Measurements from ENCODE around the gene ADAMTSL3.
A peak's percentile ranks its signal among the peaks of the same experiment; 100 is the strongest.

Gene ADAMTSL3

DNA sequence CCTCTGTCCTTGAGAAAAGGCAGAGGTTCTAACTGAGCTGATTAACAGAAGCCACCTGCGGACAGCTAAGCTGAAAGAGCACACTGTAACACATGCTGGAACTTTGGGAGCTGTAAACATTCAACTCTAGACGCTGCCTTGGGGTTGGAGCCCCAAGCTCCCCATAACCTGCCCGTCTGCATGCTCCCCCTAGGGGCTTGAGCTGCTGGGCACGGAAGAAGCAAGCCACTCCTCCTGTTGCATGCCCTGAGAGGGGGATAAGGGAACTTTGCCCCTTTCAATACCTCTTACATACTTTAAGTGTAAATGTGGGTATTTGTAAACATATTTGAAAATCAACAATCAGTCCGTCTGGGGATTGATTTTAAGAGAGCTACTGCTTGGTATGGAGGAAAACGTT lies 188.4 kb downstream of the ADAMTSL3 start:
- DNase-seq: no peak

DNA sequence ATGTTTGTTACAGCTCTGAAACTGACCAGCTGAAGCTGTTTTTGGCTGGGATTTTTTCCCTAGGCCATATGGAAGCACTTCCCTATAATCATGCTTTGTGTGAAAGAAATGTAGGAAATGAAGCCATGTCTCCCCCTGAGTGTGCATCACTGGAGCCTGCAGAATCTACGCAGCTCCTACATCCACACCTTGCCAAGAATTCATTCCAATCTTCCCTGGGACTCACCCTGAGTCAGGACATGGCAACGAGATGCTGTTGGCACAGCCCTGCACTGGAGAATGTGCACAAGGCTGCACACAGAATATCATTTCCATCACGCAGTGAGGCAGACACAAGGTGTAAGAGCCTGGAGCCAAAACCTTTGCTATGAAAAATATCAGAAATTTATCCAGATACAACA lies 189.5 kb downstream of the ADAMTSL3 start:
- DNase-seq: no peak

DNA sequence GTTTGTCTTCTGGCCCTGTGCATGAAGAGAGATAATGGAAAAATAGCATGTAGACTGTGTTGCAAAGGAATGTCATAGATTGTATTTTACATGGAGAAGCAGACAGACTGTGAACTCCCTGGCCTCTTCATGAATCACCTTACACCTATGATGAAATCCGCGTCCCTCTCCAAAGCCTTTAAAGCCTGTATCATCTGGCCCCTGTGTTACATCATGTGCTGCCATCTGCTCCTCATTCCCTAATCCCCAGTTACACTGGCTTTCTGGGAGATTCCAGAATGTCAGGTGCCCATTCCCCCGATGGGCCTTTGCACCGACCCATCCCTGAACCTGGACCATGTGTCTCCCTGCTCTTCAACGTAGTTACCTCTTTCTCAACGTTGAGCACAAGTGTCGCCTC lies 190.8 kb downstream of the ADAMTSL3 start:
- no peak for DNase-seq

DNA sequence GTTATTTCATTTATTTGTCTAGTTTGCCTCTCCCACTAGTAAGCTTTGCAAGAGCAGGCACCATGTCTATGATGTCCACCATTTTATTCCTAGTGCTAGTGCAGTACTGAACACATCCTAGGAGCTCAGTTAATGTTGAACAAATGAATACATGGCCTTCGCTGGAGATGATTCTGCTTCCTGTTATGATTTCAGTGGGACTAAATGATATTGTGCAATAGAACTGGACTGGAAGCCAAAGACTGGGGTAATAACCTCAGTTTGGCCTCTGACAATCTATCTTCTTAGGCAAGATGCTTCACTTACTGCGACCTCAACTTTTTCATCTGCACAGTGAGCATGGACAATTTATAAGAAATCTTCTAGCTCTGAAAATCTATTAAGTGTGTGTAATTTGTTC lies 191.3 kb downstream of the ADAMTSL3 start:
- DNase-seq: no peak

DNA sequence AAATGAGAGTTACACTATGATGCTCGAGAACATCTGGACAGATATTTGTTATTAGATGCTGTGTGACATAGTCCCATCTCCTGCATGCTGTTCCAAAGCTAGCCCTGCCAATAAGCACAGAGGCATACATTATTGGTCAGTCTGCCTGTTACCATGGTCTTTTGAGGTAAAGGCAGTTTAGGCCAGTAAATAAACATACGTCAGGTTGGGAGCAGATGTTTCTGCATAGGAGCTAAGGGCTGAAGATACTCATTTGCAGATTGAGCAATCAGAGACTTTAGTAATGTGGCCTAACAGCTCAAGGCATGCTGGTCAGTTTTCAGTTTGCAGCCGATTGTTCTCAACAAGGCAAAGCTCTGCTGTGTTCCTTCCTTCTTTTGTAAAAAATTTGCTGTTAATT lies 192.9 kb downstream of the ADAMTSL3 start:
- DNase-seq: no peak

DNA sequence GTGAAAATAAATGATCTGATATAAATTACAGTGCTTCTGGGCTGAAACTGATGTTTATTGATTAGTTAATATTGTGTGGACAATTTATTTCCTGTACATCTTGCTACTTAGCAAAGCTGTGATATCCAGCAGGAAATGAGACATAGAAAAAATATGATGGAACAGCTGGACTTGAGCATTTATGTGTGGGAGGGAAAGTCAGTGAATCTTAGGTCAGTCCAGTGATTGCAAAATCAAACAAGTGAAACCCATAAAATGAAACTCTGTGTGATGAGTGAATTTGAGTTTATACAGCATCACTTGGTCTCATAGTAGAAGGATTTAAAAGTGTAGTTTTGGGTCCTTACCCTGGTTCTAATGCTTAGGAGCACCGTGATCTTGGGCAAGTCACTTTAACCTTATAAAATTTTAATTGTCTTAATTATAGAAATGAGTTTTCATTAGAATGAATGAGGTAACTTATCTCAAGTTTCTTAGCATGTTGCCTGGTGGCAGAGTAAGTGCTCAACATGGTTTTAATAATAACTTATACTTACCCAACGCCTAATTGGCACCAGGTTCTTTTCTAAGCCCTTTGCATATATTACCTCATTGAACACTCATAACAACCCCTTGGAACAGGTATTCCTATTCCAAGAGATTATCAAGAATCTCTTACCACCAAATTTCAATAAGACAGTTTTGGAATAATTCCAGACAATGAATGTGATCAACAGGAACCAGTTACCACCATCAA lies 194.6 kb downstream of the ADAMTSL3 start:
- DNase-seq: no peak

DNA sequence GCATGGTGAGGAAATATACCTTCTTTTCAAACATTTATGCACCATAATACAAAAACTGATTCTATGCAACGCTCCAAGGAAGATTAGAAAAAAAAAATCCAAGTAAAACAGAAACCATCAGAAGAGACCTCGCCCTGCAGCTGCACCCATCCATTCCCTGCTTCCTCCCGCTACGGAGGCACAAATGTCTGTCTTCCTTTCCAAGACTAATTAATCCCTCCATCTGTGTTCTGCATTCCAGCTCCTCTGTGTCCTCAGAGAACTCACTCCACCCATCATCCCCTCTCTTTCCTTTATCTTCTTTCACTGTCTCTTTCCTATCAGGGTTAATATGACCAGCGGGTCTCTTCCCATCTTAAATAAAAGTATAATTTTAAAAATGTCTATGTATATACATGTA lies 196.1 kb downstream of the ADAMTSL3 start:
- DNase-seq: no peak

DNA sequence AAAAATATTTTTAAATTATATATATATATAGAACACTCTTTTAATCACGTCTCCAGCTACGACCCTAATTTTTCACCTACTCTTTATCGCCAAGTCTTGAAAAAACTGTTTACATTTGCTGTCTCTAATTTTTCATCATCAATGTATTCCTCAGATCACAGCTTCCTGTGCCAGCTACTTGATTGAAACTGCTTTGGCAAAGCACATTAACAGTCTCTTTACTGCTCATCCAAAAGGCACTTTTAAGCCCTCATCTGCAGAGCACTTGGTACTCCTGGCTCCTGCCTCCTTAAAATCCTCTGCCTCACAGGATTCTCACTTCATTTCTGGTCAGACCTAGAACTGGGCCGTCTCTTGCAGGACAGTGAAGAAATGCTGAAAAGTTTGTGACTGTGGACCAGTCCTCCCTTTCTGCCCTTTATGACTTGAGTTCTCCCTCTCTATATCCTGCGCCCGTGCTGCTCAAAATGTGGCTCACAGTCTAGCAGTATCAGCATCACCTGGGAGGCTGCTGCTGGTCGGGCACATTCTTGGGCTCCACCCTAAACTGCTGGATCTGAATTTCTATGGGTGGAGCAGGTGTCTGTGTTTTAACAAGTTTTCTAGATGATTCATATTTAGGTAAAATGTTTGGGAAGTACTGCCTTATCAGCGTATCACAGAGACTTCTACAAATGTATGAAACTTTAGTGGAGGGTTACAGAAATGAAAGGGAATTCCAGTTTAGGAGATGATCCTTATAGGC lies 196.8 kb downstream of the ADAMTSL3 start:
- no peak for DNase-seq

DNA sequence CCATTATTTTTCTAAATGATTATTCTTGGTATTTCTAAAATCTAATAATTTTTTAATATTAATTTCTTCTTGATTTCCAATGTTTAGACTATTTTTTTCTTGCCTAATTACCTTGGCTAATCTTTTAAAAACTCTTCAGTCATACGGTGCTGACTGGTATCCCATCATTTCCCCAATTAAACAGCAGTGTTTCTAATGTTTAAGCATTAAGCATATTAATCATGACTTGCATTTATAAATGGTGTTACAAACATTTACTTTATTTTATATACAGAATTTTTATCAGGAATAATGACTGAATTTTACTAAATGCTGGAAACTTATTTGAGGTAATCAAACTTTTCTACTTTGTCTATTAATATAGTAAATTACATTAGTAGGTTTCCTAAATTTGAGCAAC lies 199.3 kb downstream of the ADAMTSL3 start:
- DNase-seq: no peak

DNA sequence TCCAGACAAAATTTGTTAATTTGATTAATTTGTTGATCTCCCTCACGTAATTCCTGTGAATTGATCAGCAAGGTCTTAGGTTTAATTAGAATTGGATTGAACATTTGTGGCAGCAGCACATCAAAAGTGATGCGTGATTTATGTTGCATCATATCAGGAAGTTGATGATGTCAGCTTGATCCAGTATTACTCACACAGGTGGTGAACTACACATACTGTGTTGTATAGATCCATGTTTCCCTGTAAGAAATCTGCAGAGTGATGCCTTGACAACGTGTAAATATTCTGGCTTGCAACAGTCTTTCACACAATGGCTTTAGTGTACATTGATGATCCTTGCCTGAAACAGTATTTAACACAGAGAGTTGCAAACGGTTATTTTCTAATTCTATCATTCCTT lies 200.4 kb downstream of the ADAMTSL3 start:
- no peak for DNase-seq

DNA sequence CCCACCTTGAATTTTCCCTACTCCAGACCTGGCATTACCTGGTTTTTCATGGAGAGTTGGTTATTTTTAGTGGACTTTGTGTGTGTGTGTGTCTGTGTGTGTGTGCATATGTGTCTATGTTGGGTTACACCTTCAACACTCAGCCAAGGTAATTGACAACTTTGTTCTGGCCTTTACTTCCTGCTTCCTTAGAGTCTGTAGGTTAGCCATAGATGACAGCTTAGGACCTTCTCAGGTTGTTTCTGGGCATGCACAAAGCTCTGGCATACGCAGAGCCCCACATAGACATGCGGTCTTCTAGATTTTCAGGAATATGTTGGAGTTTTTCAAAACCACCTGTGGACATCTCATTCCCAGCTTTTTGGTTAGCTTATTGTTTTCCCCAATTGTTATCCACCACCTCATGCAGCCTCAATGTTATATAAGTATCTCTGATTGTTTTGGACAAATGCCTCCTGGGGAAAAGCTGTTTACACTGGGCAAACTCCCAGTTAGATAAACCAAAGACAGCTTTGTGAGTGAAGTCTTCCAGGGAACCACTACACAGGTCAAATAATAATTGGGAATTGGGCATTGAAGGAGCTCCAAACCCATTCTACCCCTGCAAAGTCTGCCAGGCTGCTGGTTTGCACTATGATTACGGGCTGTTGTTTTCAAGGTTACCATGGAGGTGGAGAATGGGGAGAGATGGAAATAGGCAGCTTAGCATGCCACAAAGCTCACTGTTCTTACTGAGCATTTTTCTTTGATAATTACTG lies 201.2 kb downstream of the ADAMTSL3 start:
- peak in 1 of 3 experiments; percentile 25 for DNase-seq

DNA sequence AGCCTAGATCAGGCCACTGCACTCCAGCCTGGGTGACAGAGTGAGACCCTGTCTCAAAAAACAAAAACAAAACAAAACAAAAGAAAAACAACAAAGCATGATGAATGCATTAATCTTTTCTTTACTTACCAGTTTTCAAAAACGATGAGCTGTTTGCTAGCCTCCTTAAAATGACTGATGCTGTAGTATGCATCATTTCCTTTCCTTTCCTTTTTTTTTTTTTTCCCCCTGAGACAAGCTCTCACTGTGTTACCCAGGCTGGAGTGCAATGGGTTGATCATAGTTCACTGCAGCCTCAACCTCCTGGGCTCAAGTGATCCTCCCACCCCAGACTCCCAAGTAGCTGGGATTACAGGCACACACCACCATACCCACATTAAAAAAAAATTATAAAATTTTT lies 202.0 kb downstream of the ADAMTSL3 start:
- no peak for DNase-seq

DNA sequence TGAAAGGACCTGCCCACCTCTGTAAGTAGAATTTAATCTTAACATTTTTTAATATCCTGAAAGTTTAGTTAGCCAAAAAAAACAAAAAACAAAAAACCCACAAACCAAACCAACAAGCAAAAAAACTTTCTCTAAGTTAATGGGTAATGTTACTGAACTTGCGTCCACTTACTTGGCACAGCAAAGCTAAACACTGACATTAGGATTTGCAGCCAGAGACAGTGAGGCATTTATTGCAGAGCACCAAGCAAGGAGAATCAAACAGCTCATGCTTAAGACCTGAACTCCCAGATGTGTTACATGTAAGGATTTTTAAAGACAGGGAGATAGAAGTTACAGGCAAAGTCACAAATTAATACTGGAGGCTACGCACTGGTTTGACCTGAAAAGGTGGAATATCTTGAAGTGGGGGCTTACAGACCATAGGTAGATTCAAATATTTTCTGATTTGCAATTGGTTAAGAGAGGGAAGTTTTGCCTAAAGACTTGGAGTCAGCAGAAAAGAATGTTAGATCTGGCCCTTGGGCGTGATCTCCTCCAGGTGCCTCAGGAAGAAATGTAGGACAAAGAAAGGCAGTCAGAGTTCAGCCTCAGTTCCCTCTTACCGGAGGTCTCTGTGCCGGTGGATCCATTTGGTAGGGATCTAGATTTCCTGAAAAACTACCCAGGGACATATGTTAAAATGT lies 205.0 kb downstream of the ADAMTSL3 start:
- DNase-seq: no peak

DNA sequence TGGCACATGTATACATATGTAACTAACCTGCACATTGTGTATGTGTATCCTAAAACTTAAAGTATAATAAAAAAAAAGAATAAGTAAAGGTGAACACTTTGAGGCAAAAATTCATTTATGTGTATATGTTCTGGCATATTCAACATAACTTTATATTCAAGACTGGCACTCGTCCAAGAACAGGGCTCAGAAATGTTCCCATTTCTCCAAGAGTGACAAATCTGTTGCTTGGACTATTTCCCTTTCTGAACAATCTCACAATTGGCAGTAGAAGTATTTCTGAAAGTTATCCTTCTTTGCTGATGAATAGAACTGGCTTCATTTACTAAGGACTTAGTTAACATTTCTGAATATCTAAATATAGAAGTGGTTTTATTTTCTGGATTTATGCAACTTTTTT lies 212.8 kb downstream of the ADAMTSL3 start:
- no peak for DNase-seq

DNA sequence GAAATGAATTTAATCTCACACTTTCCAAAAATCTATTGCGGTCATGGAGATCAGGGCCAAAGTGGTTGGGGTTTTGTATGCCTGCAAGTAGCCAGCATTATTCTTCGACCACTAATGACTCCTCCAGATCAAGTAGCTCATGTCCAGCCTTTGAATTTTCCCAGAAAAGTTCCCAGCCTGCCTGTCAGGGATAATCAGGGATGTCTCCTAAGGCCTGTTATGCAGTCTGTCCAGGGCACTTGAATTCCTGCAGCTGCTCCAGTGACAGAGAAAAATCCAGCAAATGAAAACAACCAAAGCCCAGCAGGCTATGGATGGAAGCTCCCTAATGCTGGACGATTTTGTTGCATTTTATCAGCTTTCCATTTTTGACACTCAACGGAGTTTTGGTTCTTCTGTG lies 215.4 kb downstream of the ADAMTSL3 start:
- no peak for DNase-seq

DNA sequence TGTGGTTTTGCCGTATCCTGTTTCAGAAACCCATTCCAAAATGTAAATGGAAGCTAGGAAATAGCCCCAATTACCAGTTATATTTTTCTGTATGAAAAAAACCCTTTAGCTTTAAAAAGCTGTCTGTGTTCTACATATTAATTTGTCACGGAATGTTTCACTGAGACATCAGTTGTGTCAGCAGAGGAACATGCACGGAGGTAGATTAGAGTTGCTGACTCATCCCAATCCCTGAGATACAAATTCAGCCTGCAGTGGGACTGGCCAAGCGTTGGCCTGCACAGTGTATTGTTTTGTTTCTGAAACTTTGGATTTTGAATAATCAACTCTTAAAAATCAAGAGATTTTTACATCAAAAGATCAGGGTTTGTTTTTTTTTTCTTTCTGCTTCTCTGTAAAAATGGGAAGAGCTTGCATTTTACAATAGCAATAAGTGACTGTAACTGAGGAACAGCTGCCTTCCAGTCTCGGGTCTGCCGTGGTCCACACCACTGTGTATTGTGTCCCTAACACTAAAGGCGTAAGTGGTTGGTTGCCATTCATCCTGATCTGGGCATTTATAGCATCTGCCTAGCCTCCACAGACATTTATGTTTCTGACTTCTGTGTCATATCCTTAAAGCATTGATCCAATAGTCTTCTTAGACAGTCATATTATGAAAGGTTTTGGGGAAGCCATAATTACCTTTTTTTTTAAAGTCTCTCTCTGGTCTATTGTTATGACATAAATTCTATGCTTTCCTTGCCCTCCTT lies 218.1 kb downstream of the ADAMTSL3 start:
- DNase-seq: no peak

DNA sequence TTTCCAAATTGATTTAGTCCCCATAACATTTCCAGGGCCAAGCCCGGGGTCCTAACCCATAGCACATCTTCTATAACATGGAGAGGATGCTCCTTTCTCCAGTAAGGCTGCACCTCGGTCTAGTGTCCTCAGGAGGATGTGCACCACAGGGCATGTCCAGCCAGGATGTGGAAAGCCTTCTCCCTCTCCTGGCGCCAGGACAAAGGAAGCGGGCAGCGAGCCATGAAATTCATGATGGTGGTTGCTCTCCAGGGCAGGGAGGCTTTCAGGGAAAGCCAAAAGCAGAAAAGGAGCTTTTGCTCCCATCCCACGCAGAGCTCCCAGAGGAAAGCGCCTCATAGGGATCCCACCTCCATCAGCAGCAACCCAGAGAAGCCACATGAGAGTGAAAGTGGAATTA lies 220.0 kb downstream of the ADAMTSL3 start:
- no peak for DNase-seq

DNA sequence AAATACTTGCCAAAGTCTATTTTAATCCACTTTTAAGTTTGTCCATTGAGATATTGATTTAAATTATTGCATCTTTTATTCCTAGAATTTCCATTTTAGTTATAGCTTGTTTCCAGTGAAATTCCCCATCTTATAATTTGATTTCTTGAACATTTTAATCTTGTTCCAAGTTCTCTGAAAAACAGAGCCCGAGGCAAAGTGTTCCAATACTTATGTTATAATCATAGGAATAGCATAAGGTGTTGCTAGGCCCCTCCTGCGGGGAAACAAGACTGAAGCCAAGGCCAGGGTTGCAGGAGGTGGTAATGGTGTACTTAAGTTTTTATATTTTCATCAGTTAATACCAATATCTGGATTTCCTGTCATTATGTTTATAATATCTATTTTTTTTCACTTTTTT lies 226.6 kb downstream of the ADAMTSL3 start:
- DNase-seq: no peak

DNA sequence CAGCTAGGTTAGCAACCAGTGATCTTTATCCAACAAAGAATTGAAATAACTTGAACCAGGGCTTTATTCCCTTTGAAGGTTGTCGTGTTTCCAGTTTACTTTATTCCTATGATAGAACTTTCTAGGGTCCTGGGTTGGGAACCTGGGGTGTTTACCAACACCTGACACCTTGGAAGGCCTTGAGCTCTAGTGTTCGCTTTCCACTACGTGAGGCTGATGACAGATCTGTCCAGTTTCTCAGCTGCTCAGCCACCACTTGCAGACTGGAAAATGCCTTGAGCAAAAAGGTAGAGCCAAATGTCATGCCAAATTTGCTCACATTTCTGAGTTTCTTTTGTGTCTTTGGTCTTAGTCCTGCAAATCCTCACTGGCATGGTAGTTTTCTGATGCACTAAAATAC lies 227.2 kb downstream of the ADAMTSL3 start:
- DNase-seq: no peak

DNA sequence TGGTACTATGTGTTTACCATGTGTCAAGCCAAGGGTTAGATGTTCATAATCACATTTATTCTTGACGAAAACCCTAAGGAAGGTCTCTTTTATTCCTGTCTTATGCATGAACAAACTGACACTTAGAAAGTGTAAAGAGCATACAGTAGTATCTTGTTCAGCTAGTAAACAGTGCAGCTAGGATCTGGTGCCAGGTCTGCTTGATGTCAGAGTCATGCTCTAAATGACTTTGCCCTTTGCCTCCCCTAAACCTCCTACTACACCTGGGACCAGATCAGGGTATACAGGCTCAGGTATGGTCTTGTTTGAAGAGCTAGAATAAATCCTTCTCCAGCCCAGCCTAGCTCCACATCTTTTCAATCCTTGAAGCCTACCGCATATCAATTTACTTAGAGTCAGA lies 232.4 kb downstream of the ADAMTSL3 start:
- no peak for DNase-seq

DNA sequence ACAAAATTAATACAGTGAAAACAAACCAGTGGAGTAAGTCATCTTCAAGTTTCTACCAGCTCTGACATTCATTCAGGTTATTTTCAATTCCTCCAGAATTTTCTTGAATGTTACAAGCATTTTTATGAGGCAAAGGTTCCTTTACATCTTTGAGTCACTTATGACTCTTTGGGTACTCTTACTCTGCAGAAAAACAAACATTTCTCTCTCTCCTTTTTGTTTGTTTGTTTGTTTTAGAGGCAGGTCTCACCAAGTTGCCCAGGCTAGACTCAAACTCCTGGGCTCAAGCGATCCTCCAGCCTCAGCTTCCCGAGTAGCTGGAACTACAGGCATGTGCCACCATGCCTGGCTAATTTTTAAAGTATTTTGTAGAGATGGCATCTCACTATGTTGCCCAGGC lies 233.5 kb downstream of the ADAMTSL3 start:
- DNase-seq: no peak

DNA sequence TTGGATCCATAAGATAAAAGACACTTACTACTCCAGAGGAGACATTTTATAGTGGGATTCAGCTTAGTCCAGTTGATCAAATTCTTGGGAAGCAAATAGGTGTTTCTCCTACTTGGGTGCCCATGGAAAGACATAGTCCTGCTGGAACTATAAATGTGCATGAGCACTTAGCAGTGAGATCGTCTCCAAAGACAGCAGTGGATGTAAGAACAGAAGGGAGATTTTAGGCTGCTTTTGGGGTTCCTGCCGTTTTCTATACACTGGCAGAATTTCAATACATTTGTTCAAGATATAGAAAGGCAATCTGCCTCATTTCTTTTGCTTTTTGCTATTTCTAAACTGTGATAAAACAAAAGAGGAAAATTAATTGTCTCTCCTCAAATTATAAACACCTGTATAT lies 234.0 kb downstream of the ADAMTSL3 start:
- DNase-seq: no peak

DNA sequence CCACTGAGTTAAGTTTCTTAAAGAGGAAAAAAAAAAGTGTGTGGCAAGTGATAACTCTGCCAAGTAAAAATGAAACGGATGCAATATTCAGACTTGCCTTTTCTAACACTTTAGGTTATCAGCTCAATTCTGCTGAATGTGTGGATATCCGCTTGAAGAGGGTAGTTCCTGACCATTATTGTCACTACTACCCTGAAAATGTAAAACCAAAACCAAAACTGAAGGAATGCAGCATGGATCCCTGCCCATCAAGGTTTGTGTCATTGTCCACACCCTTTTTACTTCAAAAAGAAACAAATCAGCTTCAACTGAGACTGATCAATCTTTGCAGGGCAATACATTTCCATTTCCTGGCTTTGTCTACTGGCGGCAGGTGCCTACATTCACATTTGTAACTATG lies 236.1 kb downstream of the ADAMTSL3 start:
- no peak for DNase-seq

All from NCI-H1417 (cell line).